Measurements from ENCODE around the gene WNT10A. TPM values are rescaled to one million over a fixed set of nuclear protein-coding genes. Genes with fewer than 3 reads are reported as not detected.
A peak's percentile ranks its signal among the peaks of the same experiment; 100 is the strongest.

The WNT10A gene
- total RNA-seq, 1 experiment from 2014 or later, result 0.47 TPM

- peaks cover 30% of the 10 kb centered on the region for H3K4me1 ChIP-seq (ENCODE audit: insufficient read depth, low read length, poor library complexity, severe bottlenecking)
- no peak overlapping the region for H3K27ac ChIP-seq (ENCODE audit: low read depth, low read length, poor library complexity, severe bottlenecking)
- no TSS peak for BruUV-seq (replicated peaks)
- no peak overlapping the region for H3K4me3 ChIP-seq (ENCODE audit: low read depth, low read length, poor library complexity, severe bottlenecking)
- DNase-seq (ENCODE audit: low spot score), result no peak
- peaks cover 33% of the 10 kb centered on the region for H3K27me3 ChIP-seq (replicated peaks; ENCODE audit: insufficient read depth, low read depth, low read length, poor library complexity)
- H3K9me3 ChIP-seq (ENCODE audit: low read depth, low read length, poor library complexity, severe bottlenecking), result no peaks in the 10 kb centered on the region
- no peak for TF ChIP-seq EZH2 (IDR thresholded peaks at IDR 0.05; ENCODE audit: borderline replicate concordance, low read depth, low read length, poor library complexity, severe bottlenecking)
- no peak for TF ChIP-seq CTCF (conservative IDR thresholded peaks at IDR 0.05; ENCODE audit: low read depth, low read length)
- no peaks in the 10 kb centered on the region for H3K36me3 ChIP-seq (ENCODE audit: insufficient read depth, low read length, poor library complexity, severe bottlenecking)
- CTCF ChIA-PET, result interaction anchor here (0.5 to 4.3 kb wide), 2 partner anchors 8 to 19 kb away, joined by 3 to 54 read pairs; no protein-coding TSS in a partner anchor
- POLR2A ChIA-PET (ENCODE audit: low non-redundant PET), result no interaction called here
- intact Hi-C loops (cut with micrococcal nuclease; ENCODE audit: unreplicated experiment), result no loop called here
These were observed 15.3 kb downstream of the WNT10A start for GRCh38 chr2:218895759-218896500.

- no peaks in the 10 kb centered on the region for H3K9me3 ChIP-seq (ENCODE audit: low read depth, low read length, poor library complexity, severe bottlenecking)
- TF ChIP-seq EZH2 (IDR thresholded peaks at IDR 0.05; ENCODE audit: borderline replicate concordance, low read depth, low read length, poor library complexity, severe bottlenecking) (no peak), CTCF (conservative IDR thresholded peaks at IDR 0.05; ENCODE audit: low read depth, low read length) (no peak)
- peak overlapping the region; percentile 25 for H3K4me3 ChIP-seq (ENCODE audit: low read depth, low read length, poor library complexity, severe bottlenecking)
- H3K27me3 ChIP-seq (replicated peaks; ENCODE audit: insufficient read depth, low read depth, low read length, poor library complexity), result peaks cover 33% of the 10 kb centered on the region
- intact Hi-C loops (cut with micrococcal nuclease; ENCODE audit: unreplicated experiment), result no loop called here
- DNase-seq (ENCODE audit: low spot score), result peak; percentile 48
- H3K36me3 ChIP-seq (ENCODE audit: insufficient read depth, low read length, poor library complexity, severe bottlenecking), result no peaks in the 10 kb centered on the region
- ChIA-PET CTCF (interaction anchor here (0.5 to 4.3 kb wide), 3 partner anchors 9 to 20 kb away, joined by 3 to 54 read pairs (median 7); no protein-coding TSS in a partner anchor), POLR2A (ENCODE audit: low non-redundant PET) (no interaction called here)
- H3K4me1 ChIP-seq (ENCODE audit: insufficient read depth, low read length, poor library complexity, severe bottlenecking), result peaks cover 30% of the 10 kb centered on the region
- BruUV-seq (replicated peaks), result no TSS peak
- H3K27ac ChIP-seq (ENCODE audit: low read depth, low read length, poor library complexity, severe bottlenecking), result no peak overlapping the region
These were observed 16.1 kb downstream of the WNT10A start for GRCh38 chr2:218896501-218897393.

- BruUV-seq (replicated peaks), result no TSS peak
- peak overlapping the region; percentile 25 for H3K4me3 ChIP-seq (ENCODE audit: low read depth, low read length, poor library complexity, severe bottlenecking)
- intact Hi-C loops (cut with micrococcal nuclease; ENCODE audit: unreplicated experiment), result loop anchor here (1.0 to 2.0 kb wide), 2 partner anchors 21 to 45 kb away; no protein-coding TSS in a partner anchor
- H3K27ac ChIP-seq (ENCODE audit: low read depth, low read length, poor library complexity, severe bottlenecking), result no peak overlapping the region
- H3K36me3 ChIP-seq (ENCODE audit: insufficient read depth, low read length, poor library complexity, severe bottlenecking), result no peaks in the 10 kb centered on the region
- H3K4me1 ChIP-seq (ENCODE audit: insufficient read depth, low read length, poor library complexity, severe bottlenecking), result peaks cover 27% of the 10 kb centered on the region
- no peak for TF ChIP-seq CTCF (conservative IDR thresholded peaks at IDR 0.05; ENCODE audit: low read depth, low read length)
- no peak for TF ChIP-seq EZH2 (IDR thresholded peaks at IDR 0.05; ENCODE audit: borderline replicate concordance, low read depth, low read length, poor library complexity, severe bottlenecking)
- ChIA-PET CTCF (interaction anchor here (0.5 to 4.3 kb wide), 9 partner anchors 10 to 950 kb away, joined by 3 to 54 read pairs (median 7); partner anchors contain the start of gene WNT10A), POLR2A (ENCODE audit: low non-redundant PET) (no interaction called here)
- peaks cover 34% of the 10 kb centered on the region for H3K27me3 ChIP-seq (replicated peaks; ENCODE audit: insufficient read depth, low read depth, low read length, poor library complexity)
- H3K9me3 ChIP-seq (ENCODE audit: low read depth, low read length, poor library complexity, severe bottlenecking), result no peaks in the 10 kb centered on the region
- DNase-seq (ENCODE audit: low spot score), result no peak
These were observed 16.9 kb downstream of the WNT10A start for GRCh38 chr2:218897394-218898108.

Data from A673 (cell line).